ENCODE results near the gene SLC35F4.
A peak's percentile ranks its signal among the peaks of the same experiment; 100 is the strongest.

Gene SLC35F4

DNA sequence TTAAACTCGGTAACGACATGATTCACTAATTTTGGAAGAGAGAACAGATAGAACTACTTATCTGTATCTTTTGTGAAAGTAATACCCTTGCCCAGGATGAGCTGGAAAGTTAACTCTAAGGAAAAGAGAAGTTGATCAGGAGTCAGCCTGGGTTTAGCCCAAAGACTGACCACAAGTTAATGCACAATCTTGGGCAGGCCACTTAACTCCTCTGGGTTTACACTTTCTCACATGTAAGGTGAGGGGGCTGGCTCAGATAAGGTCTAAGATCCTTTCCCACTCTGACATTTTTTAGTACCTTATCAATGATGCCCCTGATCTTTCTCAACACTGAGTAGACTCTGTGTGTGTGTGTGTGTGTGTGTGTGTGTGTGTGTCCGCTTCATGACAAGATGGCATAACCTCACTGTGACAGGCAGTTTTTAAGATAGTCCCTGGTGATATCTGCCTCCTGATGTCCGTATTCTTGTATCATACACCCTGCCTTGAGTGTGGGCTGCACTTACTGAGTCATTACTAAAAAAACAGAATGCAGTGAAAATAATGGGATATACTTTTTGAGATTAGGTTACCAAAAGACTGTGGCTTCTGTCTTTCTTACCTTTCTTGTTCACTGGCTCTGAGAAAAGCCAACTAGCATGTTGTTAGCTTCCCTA is 316.0 kb downstream of the SLC35F4 start:
- H3K4me3 ChIP-seq (ENCODE audit: low read length), result no peak overlapping the region
- no peak for DNase-seq (ENCODE audit: low read depth)
- TF ChIP-seq CTCF (conservative IDR thresholded peaks at IDR 0.05; ENCODE audit: low read length), result no peak

- H3K4me3 ChIP-seq (ENCODE audit: low read length), result no peak overlapping the region
- DNase-seq (ENCODE audit: low read depth), result no peak
- TF ChIP-seq CTCF (conservative IDR thresholded peaks at IDR 0.05; ENCODE audit: low read length), result no peak
Observed at GRCh38 chr14:57549016-57549564, 316.8 kb downstream of the SLC35F4 start.

DNA sequence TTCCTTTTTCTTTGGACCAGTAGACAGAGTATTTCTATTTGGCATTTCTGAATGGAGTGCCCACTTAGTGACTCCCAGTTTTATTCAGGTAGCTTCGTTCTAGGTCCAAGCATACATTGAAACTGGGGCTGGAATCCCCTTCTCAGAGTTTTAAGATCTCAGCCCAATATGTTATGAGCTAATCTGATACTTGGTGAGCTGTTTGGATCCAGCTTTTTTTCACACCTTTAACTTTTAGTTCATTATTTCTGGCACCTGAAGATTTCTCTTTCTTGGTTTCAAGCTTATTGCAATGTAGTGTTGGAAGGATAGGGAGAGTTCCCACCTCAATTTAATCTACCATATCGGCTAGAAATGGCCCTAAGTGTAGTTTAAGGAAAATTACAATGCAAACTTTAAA is 318.8 kb downstream of the SLC35F4 start:
- no peak overlapping the region for H3K4me3 ChIP-seq (ENCODE audit: low read length)
- no peak for DNase-seq (ENCODE audit: low read depth)
- TF ChIP-seq CTCF (conservative IDR thresholded peaks at IDR 0.05; ENCODE audit: low read length), result no peak

DNA sequence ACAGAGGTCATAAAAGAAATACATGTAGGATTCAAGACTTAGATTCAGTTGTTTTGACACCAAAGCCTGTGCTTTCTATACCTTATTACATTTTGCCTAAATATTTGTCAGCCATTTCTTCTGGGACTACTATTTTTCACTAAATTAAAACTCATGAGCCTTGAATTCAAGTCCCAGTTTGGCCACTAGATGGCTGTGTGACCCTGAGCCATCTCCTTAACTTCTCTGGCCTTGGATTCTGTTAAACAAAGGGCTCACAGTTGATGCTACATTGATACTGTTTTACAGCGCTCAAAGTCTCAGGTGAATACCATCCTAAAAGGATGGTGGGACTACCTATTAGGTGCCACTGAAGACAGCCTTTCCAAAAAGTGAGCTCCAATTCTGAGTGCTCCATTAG is 332.7 kb downstream of the SLC35F4 start:
- peak; percentile 4 for DNase-seq (ENCODE audit: low read depth)
- TF ChIP-seq CTCF (conservative IDR thresholded peaks at IDR 0.05; ENCODE audit: low read length), result peak; percentile 51

GRCh38 chr14:57530571-57530970 is 335.3 kb downstream of the SLC35F4 start:
- DNase-seq (ENCODE audit: low read depth), result no peak
- TF ChIP-seq CTCF (conservative IDR thresholded peaks at IDR 0.05; ENCODE audit: low read length), result no peak
- H3K4me3 ChIP-seq (ENCODE audit: low read length), result no peak overlapping the region

More for the DNA sequence above, 332.7 kb downstream of the SLC35F4 start:
- H3K4me3 ChIP-seq (ENCODE audit: low read length), result no peak overlapping the region

DNA sequence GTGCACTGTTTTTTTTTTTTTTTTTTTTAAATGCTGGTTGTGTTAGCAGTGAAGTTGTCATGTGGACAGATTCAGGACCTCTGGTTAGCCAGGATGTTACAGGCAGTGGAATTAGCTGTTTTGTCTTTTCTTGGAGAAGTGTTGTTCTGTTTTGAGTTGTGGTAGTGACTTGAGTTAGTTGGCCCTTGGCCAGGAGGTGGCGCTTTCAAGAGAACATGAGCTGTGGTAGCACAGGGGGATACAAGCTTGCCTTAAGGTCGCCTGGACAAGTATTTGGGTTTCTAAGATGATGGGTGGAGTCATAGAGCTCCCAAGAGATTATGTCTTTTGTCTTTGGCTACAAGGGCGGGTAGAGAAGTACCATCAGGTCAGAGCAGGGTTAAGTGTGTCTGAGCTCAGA is 338.9 kb downstream of the SLC35F4 start:
- no peak for TF ChIP-seq CTCF (conservative IDR thresholded peaks at IDR 0.05; ENCODE audit: low read length)
- DNase-seq (ENCODE audit: low read depth), result no peak
- no peak overlapping the region for H3K4me3 ChIP-seq (ENCODE audit: low read length)

DNA sequence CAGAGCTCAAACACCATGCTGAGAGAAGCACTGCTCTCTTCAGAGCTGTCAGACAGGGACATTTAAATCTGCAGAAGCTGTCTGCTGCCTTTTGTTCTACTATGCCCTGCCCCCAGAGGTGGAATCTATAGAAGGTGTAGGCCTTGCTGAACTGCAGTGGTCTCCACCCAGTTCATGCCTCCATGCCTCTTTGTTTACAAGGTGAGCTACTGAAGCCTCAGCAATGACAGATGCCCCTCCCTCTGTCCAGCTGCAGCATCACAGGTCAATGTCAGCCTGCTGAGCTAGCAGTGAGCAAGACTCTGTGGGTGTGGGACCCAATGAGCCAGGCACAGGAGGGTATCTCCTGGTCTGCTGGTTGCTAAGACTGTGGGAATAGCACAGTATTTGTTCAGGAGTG is 346.8 kb downstream of the SLC35F4 start:
- no peak overlapping the region for H3K4me3 ChIP-seq (ENCODE audit: low read length)
- TF ChIP-seq CTCF (conservative IDR thresholded peaks at IDR 0.05; ENCODE audit: low read length), result no peak
- no peak for DNase-seq (ENCODE audit: low read depth)
